H1 (cell line): ENCODE measurements around the gene ALPI. TPM values are rescaled to one million over a fixed set of nuclear protein-coding genes. Genes with fewer than 3 reads are reported as not detected.
"Not testable (repeated sequence)": the region's sequence is repeated elsewhere in the genome, so short reads cannot be mapped to it uniquely, and the experiment has no call there.

Experiments
- CTCF ChIA-PET: fragments of 300-600 bp; sonication (Branson Sonifier 250); formaldehyde crosslinking; loops from one replicate; lab custom pipeline; 2021; ENCODE audit not compliant: partially characterized antibody; lab: Charles Lee
- POLR2A ChIA-PET: fragments of 300-600 bp; sonication (Branson Sonifier 250); formaldehyde crosslinking; loops from one replicate; lab custom pipeline; 2021; ENCODE audit warnings: inconsistent platforms; ENCODE audit not compliant: partially characterized antibody; lab: Charles Lee
- DNase-seq, 2 experiments: peaks; one replicate each; pipeline versions ENCODE4 v3.0.0 to v3.0.0-alpha.2; 2010 to 2022; ENCODE audit warnings: low spot score in 2 of 2, low read depth in 1 of 2, mixed read lengths in 1 of 2
- FAIRE-seq: peaks from 2 replicates; lab custom pipeline; 2011; peaks lifted over from hg19 to GRCh38; lab: Jason Lieb, UNC
- H2AFZ ChIP-seq: 2 replicates; pipeline ENCODE4 v1.8.1; 2012; ENCODE audit warnings: low read length, inconsistent platforms
- H2AK5ac ChIP-seq: 2 replicates; pipeline ENCODE4 v1.6.1; 2013; ENCODE audit warnings: low read depth, low read length
- H2BK120ac ChIP-seq: replicated peaks from 2 replicates; pipeline ENCODE3; 2013; ENCODE audit warnings: low read depth, low read length, inconsistent platforms
- H2BK12ac ChIP-seq: 2 replicates; pipeline ENCODE4 v1.6.1; 2013; ENCODE audit warnings: low read depth, low read length
- H2BK15ac ChIP-seq: 2 replicates; pipeline ENCODE4 v1.6.1; 2013; ENCODE audit warnings: low read length
- H2BK20ac ChIP-seq: 2 replicates; pipeline ENCODE4 v1.6.1; 2013; ENCODE audit warnings: low read length
- H2BK5ac ChIP-seq: 2 replicates; pipeline ENCODE4 v1.6.1; 2013; ENCODE audit warnings: low read depth, low read length
- H3K14ac ChIP-seq: 2 replicates; pipeline ENCODE4 v1.6.1; 2013; ENCODE audit warnings: inconsistent platforms; ENCODE audit not compliant: insufficient read length
- H3K18ac ChIP-seq: 2 replicates; pipeline ENCODE4 v1.6.1; 2013; ENCODE audit warnings: low read length; ENCODE audit errors: extremely low read depth
- H3K23ac ChIP-seq: 2 replicates; pipeline ENCODE4 v1.6.1; 2013; ENCODE audit warnings: inconsistent platforms; ENCODE audit not compliant: insufficient read length
- H3K23me2 ChIP-seq: 2 replicates; pipeline ENCODE4 v1.6.1; 2013; ENCODE audit warnings: low read depth, low read length
- H3K27ac ChIP-seq: 2 replicates; pipeline ENCODE4 v1.6.1; 2011; ENCODE audit warnings: low read depth, low read length, inconsistent platforms
- H3K27me3 ChIP-seq, 4 experiments: replicated peaks in 1 of 4; 1 replicate in 1 of 4; 2 replicates in 3 of 4; pipeline versions ENCODE4 v1.6.1 to v1.8.1; 2011 to 2013; ENCODE audit warnings: low read length in 3 of 4, mild to moderate bottlenecking in 3 of 4, inconsistent platforms in 2 of 4, mixed read lengths in 2 of 4, moderate library complexity in 1 of 4; ENCODE audit not compliant: control insufficient read depth in 3 of 4, insufficient read depth in 3 of 4; ENCODE audit errors: extremely low read depth in 1 of 4
- H3K36me3 ChIP-seq, 4 experiments: 2 replicates each; pipeline versions ENCODE4 v1.6.1 to v1.8.1; 2011 to 2013; ENCODE audit warnings: mild to moderate bottlenecking in 4 of 4, low read length in 3 of 4, moderate library complexity in 2 of 4, control low read depth in 1 of 4, inconsistent platforms in 1 of 4; ENCODE audit not compliant: insufficient read depth in 4 of 4, control insufficient read depth in 2 of 4
- H3K4ac ChIP-seq: replicated peaks from 2 replicates; pipeline ENCODE3; 2013; ENCODE audit warnings: low read length, low read depth, mixed read lengths, inconsistent platforms; ENCODE audit not compliant: insufficient read length
- H3K4me1 ChIP-seq, 4 experiments: replicated peaks in 1 of 4; 1 replicate in 1 of 4; 2 replicates in 3 of 4; pipeline versions ENCODE4 v1.6.1 to v1.8.1; 2011 to 2013; ENCODE audit warnings: low read length in 3 of 4, inconsistent platforms in 2 of 4, mixed read lengths in 1 of 4; ENCODE audit not compliant: insufficient read depth in 4 of 4, control insufficient read depth in 3 of 4
- H3K4me2 ChIP-seq, 2 experiments: 2 replicates each; pipeline versions ENCODE4 v1.6.1 to v1.8.1; 2011 to 2013; ENCODE audit warnings: low read depth in 2 of 2, low read length in 2 of 2, control low read depth in 1 of 2, inconsistent platforms in 1 of 2, mild to moderate bottlenecking in 1 of 2; ENCODE audit not compliant: insufficient read depth in 1 of 2
- H3K4me3 ChIP-seq, 4 experiments: fragments of 200-600, 300-600 bp in 1 of 4; sonication (generic), shearing (Covaris generic), sonication (Bioruptor Twin) in 1 of 4; 2 replicates each; pipeline versions ENCODE4 v1.5.1 to v1.8.1; 2011 to 2016; ENCODE audit warnings: low read length in 4 of 4, low read depth in 3 of 4, control low read depth in 2 of 4, inconsistent platforms in 2 of 4, mild to moderate bottlenecking in 2 of 4, mixed read lengths in 1 of 4, moderate library complexity in 1 of 4; ENCODE audit not compliant: insufficient read depth in 2 of 4; ENCODE audit errors: extremely low read depth in 1 of 4
- H3K56ac ChIP-seq: replicated peaks from 2 replicates; pipeline ENCODE3; 2013; ENCODE audit warnings: low read depth, mild to moderate bottlenecking, mixed read lengths, low read length, inconsistent platforms; ENCODE audit not compliant: insufficient read length
- H3K79me1 ChIP-seq: 2 replicates; pipeline ENCODE4 v1.6.1; 2013; ENCODE audit warnings: low read depth, low read length, control low read depth
- H3K79me2 ChIP-seq, 2 experiments: 2 replicates each; pipeline versions ENCODE4 v1.6.1 to v1.8.1; 2012 to 2013; ENCODE audit warnings: low read length in 2 of 2, mild to moderate bottlenecking in 2 of 2, inconsistent platforms in 1 of 2; ENCODE audit not compliant: insufficient read depth in 2 of 2, control insufficient read depth in 1 of 2
- H3K9ac ChIP-seq, 4 experiments: replicated peaks in 1 of 4; 1 replicate in 1 of 4; 2 replicates in 3 of 4; pipeline versions ENCODE4 v1.6.1 to v1.8.1; 2011 to 2013; ENCODE audit warnings: low read depth in 3 of 4, low read length in 3 of 4, control low read depth in 2 of 4, mild to moderate bottlenecking in 2 of 4, moderate library complexity in 2 of 4, inconsistent platforms in 1 of 4; ENCODE audit errors: extremely low read depth in 1 of 4
- H3K9me3 ChIP-seq, 2 experiments: 2 replicates each; pipeline versions ENCODE4 v1.6.1 to v1.8.1; 2012 to 2013; ENCODE audit warnings: mild to moderate bottlenecking in 2 of 2, moderate library complexity in 2 of 2, control low read depth in 1 of 2, inconsistent platforms in 1 of 2, low read depth in 1 of 2, low read length in 1 of 2, mixed read lengths in 1 of 2; ENCODE audit not compliant: insufficient read depth in 2 of 2
- H4K20me1 ChIP-seq, 2 experiments: replicated peaks in 1 of 2; 2 replicates each; pipeline versions ENCODE3 to v1.8.1; 2011 to 2013; ENCODE audit warnings: inconsistent platforms in 2 of 2, low read length in 2 of 2, mild to moderate bottlenecking in 1 of 2; ENCODE audit not compliant: insufficient read depth in 2 of 2, control insufficient read depth in 1 of 2
- H4K5ac ChIP-seq: 2 replicates; pipeline ENCODE4 v1.6.1; 2013; ENCODE audit warnings: low read length, low read depth, mixed read lengths, inconsistent platforms; ENCODE audit not compliant: insufficient read length
- H4K8ac ChIP-seq: 2 replicates; pipeline ENCODE4 v1.8.0; 2013; ENCODE audit warnings: mild to moderate bottlenecking, moderate library complexity, low read length, inconsistent platforms; ENCODE audit not compliant: insufficient read depth; ENCODE audit errors: extremely low read depth
- H4K91ac ChIP-seq: replicated peaks from 2 replicates; pipeline ENCODE3; 2013; ENCODE audit warnings: low read length, mixed read lengths, inconsistent platforms; ENCODE audit not compliant: insufficient read length
- ASH2L ChIP-seq: fragments of 200-600, 300-600 bp; sonication (generic); IDR thresholded peaks from one replicate; pipeline ENCODE4 v1.7.1; 2017; ENCODE audit warnings: low read length
- EP300 ChIP-seq, 2 experiments: IDR thresholded peaks; 1 replicate in 1 of 2; 2 replicates in 1 of 2; pipeline ENCODE4 v1.6.1; 2011 to 2012; ENCODE audit warnings: low read depth in 2 of 2, low read length in 2 of 2, mild to moderate bottlenecking in 2 of 2, borderline replicate concordance in 1 of 2, inconsistent platforms in 1 of 2, moderate library complexity in 1 of 2
- NANOG ChIP-seq: IDR thresholded peaks from 2 replicates; pipeline ENCODE4 v1.6.1; 2011; ENCODE audit warnings: low read length, low read depth, mild to moderate bottlenecking, inconsistent platforms; ENCODE audit not compliant: insufficient read depth, poor library complexity, severe bottlenecking
- POLR2A ChIP-seq, 2 experiments: IDR thresholded peaks; 1 replicate in 1 of 2; 2 replicates in 1 of 2; pipeline ENCODE4 v1.6.1; 2011; ENCODE audit warnings: low read depth in 2 of 2, low read length in 2 of 2, mild to moderate bottlenecking in 2 of 2; ENCODE audit errors: control extremely low read depth in 1 of 2
- SP1 ChIP-seq: IDR thresholded peaks from 2 replicates; pipeline ENCODE4 v1.6.1; 2011; ENCODE audit warnings: low read depth, low read length
- TEAD4 ChIP-seq: IDR thresholded peaks from 2 replicates; pipeline ENCODE4 v1.6.1; 2012; ENCODE audit warnings: low read depth, low read length, inconsistent platforms, mixed read lengths
- WGBS, 2 experiments: shearing (Covaris generic) in 1 of 2; methylation state at CpG; one replicate each; pipeline versions ENCODE4 v1.1.6 to v1.1.7; 2013 to 2015; ENCODE audit warnings: low lambda C conversion rate in 2 of 2, mixed read lengths in 2 of 2, inconsistent platforms in 1 of 2, low coverage in 1 of 2, missing lambda C conversion rate in 1 of 2; ENCODE audit not compliant: insufficient replicate concordance in 2 of 2, insufficient coverage in 1 of 2, insufficient read length in 1 of 2; ENCODE audit errors: extremely low coverage in 1 of 2, missing lambda C conversion rate in 1 of 2; 5-methylcytosine and 5-hydroxymethylcytosine counted together
- polyA plus RNA-seq, 7 experiments: library from polyadenylated mRNA; depleted of rRNA in 3 of 7; stranded (reverse) in 5 of 7; unstranded in 2 of 7; fragments of >200 nt in 5 of 7; fragments of 200-250 nt in 2 of 7; gene quantifications; 1 replicate in 5 of 7; 2 replicates in 1 of 7; 4 replicates in 1 of 7; pipeline versions ENCODE4 v1.2.1 to v1.2.3, GENCODE V29; 2011 to 2013; ENCODE audit warnings: missing spikeins in 2 of 7, mixed read lengths in 2 of 7
- total RNA-seq: library from RNA; stranded (reverse); fragmentation: NEBNext Ultra II Directional; extraction: Animal tissue kit (Norgen Biotek cat#: 25700); gene quantifications from 2 replicates; pipeline ENCODE4 v1.2.1, GENCODE V29; 2021

ALPI gene
- total and polyA plus RNA-seq, 2 of the 8 experiments (the other 6 are each of a cell fraction or from before 2014, with no cell fraction given) = not detected

DNA sequence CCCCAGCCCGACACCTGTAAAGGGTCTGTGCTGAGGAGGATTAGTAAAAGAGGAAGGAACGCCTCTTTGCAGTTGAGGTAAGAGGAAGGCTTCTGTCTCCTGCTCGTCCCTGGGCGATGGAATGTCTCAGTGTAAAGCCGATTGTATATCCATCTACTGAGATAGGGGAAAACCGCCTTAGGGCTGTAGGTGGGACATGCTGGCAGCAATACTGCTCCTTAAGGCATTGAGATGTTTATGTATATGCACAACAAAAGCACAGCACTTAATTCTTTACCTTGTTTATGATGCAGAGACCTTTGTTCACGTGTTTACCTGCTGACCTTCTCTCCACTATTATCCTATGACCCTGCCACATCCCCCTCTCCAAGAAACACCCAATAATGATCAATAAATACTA, 32.5 kb upstream of the ALPI start:
- H2BK120ac ChIP-seq, H3K79me1 ChIP-seq, H3K9me3 ChIP-seq, H3K4ac ChIP-seq, H4K8ac ChIP-seq, H4K20me1 ChIP-seq, H2AK5ac ChIP-seq, H4K91ac ChIP-seq, H3K56ac ChIP-seq, POLR2A ChIA-PET, H3K9ac ChIP-seq, H2BK20ac ChIP-seq, H2BK15ac ChIP-seq, CTCF ChIA-PET, H3K18ac ChIP-seq, H3K14ac ChIP-seq, H4K5ac ChIP-seq, H2AFZ ChIP-seq, H3K27ac ChIP-seq, H3K23ac ChIP-seq: not testable (repeated sequence)
- peak overlapping the region; percentile 80; the same call in 1 of the 2 replicates for H2BK12ac ChIP-seq
- H2BK5ac ChIP-seq = peak overlapping the region; percentile 91
- FAIRE-seq = peak; percentile 79
- H3K4me3 ChIP-seq = peak overlapping the region in 1 of 4 experiments; percentile 39; a peak in 1 of 8 replicates
- H3K27me3 ChIP-seq = peaks cover 7 to 35% (median 31%) of the 10 kb centered on the region in 4 experiments
- DNase-seq = peak in 1 of 2 experiments; percentile 63
- peaks cover 23% of the 10 kb centered on the region; the same call in 1 of the 2 replicates for H3K23me2 ChIP-seq
- H3K36me3 ChIP-seq = peaks cover 0 to 20% (median 9%) of the 10 kb centered on the region in 4 experiments; a peak in 6 of 8 replicates
- H3K4me2 ChIP-seq = peak overlapping the region; percentile 34 to 77
- TF ChIP-seq TEAD4 (peak; percentile 38; the same call in 1 of the 2 replicates), POLR2A (IDR thresholded peaks at IDR 0.05; ENCODE audit: control extremely low read depth in 1 of 2, low read depth in 2 of 2, low read length in 2 of 2) (peak in 1 of 2 experiments; percentile 45; a peak in 1 of 3 replicates), SP1 (0 out of 2 replicates have a peak, but pooled peaks have one; percentile 24), EP300 (IDR thresholded peaks at IDR 0.05; ENCODE audit: borderline replicate concordance in 1 of 2, low read depth in 2 of 2, low read length in 2 of 2) (peak in 1 of 2 experiments; percentile 32; a peak in 1 of 3 replicates), NANOG (peak; percentile 63), ASH2L (peak; percentile 56)
- H3K4me1 ChIP-seq = peaks cover 8 to 32% (median 26%) of the 10 kb centered on the region in 4 experiments
- WGBS, 2 experiments = 3% methylated on average over 7 of the region's 7 CpGs; no CpG with 5 or more reads in 1 of the 2 experiments
- H3K79me2 ChIP-seq = peaks cover 0 to 28% of the 10 kb centered on the region in 2 experiments; a peak in 2 of 4 replicates
